OCI-LY3 (cell line): ENCODE measurements around the gene PARD6G.

Experiments
- H2AFZ ChIP-seq: fragments of 200-600, 300-600 bp; shearing (Covaris generic); 2 replicates; pipeline ENCODE4 v1.6.0; 2014; ENCODE audit warnings: antibody characterized with exemption, low read depth, low read length
- H3K27ac ChIP-seq: fragments of 200-600, 300-600 bp; sonication (generic); 2 replicates; pipeline ENCODE4 v1.5.1; 2014; ENCODE audit warnings: mild to moderate bottlenecking, low read length, moderate library complexity, mixed read lengths
- H3K27me3 ChIP-seq: fragments of 200-600, 300-600 bp; sonication (generic); 2 replicates; pipeline ENCODE4 v1.6.1; 2014; ENCODE audit warnings: low read depth, low read length, mixed read lengths
- H3K36me3 ChIP-seq: fragments of 200-600, 300-600 bp; sonication (generic); replicated peaks from 2 replicates; pipeline ENCODE3; 2014; ENCODE audit warnings: low read depth, low read length, mixed read lengths
- H3K4me1 ChIP-seq: fragments of 300-600, 200-600 bp; sonication (generic); 2 replicates; pipeline ENCODE4 v1.6.1; 2014; ENCODE audit warnings: low read length, mixed read lengths
- H3K4me2 ChIP-seq: fragments of 200-600, 300-600 bp; sonication (generic); 2 replicates; pipeline ENCODE4 v1.6.1; 2014; ENCODE audit warnings: low read length, mixed read lengths
- H3K4me3 ChIP-seq: fragments of 300-600, 200-600 bp; sonication (generic); 2 replicates; pipeline ENCODE4 v1.5.1; 2014; ENCODE audit warnings: antibody characterized with exemption, mild to moderate bottlenecking, low read length, moderate library complexity
- H3K79me2 ChIP-seq: fragments of 300-600, 200-600 bp; shearing (Covaris generic); 2 replicates; pipeline ENCODE4 v1.6.1; 2014; ENCODE audit warnings: mild to moderate bottlenecking, low read length, mixed read lengths
- H3K9ac ChIP-seq: fragments of 300-600, 200-600 bp; shearing (Covaris generic); 2 replicates; pipeline ENCODE4 v1.6.0; 2014; ENCODE audit warnings: mild to moderate bottlenecking, low read length, moderate library complexity
- H3K9me3 ChIP-seq: fragments of 200-600, 300-600 bp; shearing (Covaris generic); 2 replicates; pipeline ENCODE4 v1.6.1; 2014; ENCODE audit warnings: low read length, mixed read lengths; ENCODE audit not compliant: insufficient read depth
- H4K20me1 ChIP-seq: fragments of 200-600, 300-600 bp; sonication (generic); 2 replicates; pipeline ENCODE4 v1.6.1; 2016; ENCODE audit warnings: low read length, mixed read lengths; ENCODE audit not compliant: insufficient read depth
- CTCF ChIP-seq: fragments of 200-600, 300-600 bp; sonication (generic); IDR thresholded peaks from 2 replicates; pipeline ENCODE4 v1.5.1; 2014; ENCODE audit warnings: antibody characterized with exemption, low read length, low read depth
- EZH2phosphoT487 ChIP-seq: fragments of 200-600 bp; shearing (Covaris generic); IDR thresholded peaks from 2 replicates; pipeline ENCODE4 v1.6.1; 2018; ENCODE audit warnings: antibody characterized with exemption, mixed run types, low read depth

Gene PARD6G

GRCh38 chr18:80190311-80190710, 57.0 kb downstream of the PARD6G start:
- peaks cover 69% of the 10 kb centered on the region for H3K27me3 ChIP-seq
- H3K9ac ChIP-seq = no peak overlapping the region
- 0 out of 2 replicates have a peak, but pooled peaks cover 7% of the 10 kb centered on the region for H3K9me3 ChIP-seq
- TF ChIP-seq CTCF (no peak), EZH2phosphoT487 (no peak)
- no peak overlapping the region for H3K27ac ChIP-seq
- H3K4me2 ChIP-seq = no peak overlapping the region
- H4K20me1 ChIP-seq = peaks cover 26% of the 10 kb centered on the region; the same call in 1 of the 2 replicates
- no peaks in the 10 kb centered on the region for H3K79me2 ChIP-seq
- no peak overlapping the region for H2AFZ ChIP-seq
- peaks cover 6% of the 10 kb centered on the region for H3K36me3 ChIP-seq
- no peak overlapping the region for H3K4me3 ChIP-seq
- peaks cover 22% of the 10 kb centered on the region for H3K4me1 ChIP-seq

GRCh38 chr18:80189531-80189865, 57.8 kb downstream of the PARD6G start:
- Histone ChIP-seq H3K4me1 (peaks cover 22% of the 10 kb centered on the region), H4K20me1 (peaks cover 26% of the 10 kb centered on the region; the same call in 1 of the 2 replicates), H3K36me3 (peaks cover 6% of the 10 kb centered on the region), H3K9ac (no peak overlapping the region), H2AFZ (no peak overlapping the region), H3K27ac (no peak overlapping the region), H3K79me2 (no peaks in the 10 kb centered on the region), H3K4me2 (no peak overlapping the region), H3K4me3 (no peak overlapping the region), H3K27me3 (peaks cover 66% of the 10 kb centered on the region), H3K9me3 (0 out of 2 replicates have a peak, but pooled peaks cover 7% of the 10 kb centered on the region)
- TF ChIP-seq EZH2phosphoT487 (no peak), CTCF (no peak)

- H3K4me1 ChIP-seq = peaks cover 22% of the 10 kb centered on the region
- H3K9me3 ChIP-seq = 0 out of 2 replicates have a peak, but pooled peaks cover 7% of the 10 kb centered on the region
- peaks cover 66% of the 10 kb centered on the region for H3K27me3 ChIP-seq
- H3K9ac ChIP-seq = no peak overlapping the region
- H3K4me3 ChIP-seq = no peak overlapping the region
- no peak overlapping the region for H3K4me2 ChIP-seq
- H2AFZ ChIP-seq = no peak overlapping the region
- peaks cover 26% of the 10 kb centered on the region; the same call in 1 of the 2 replicates for H4K20me1 ChIP-seq
- peaks cover 6% of the 10 kb centered on the region for H3K36me3 ChIP-seq
- H3K27ac ChIP-seq = no peak overlapping the region
- TF ChIP-seq CTCF (no peak), EZH2phosphoT487 (no peak)
- H3K79me2 ChIP-seq = no peaks in the 10 kb centered on the region
Measured at GRCh38 chr18:80188643-80189530, 58.4 kb downstream of the PARD6G start.

GRCh38 chr18:80187956-80188642, 59.2 kb downstream of the PARD6G start:
- Histone ChIP-seq H2AFZ (no peak overlapping the region), H3K4me2 (no peak overlapping the region), H3K9ac (no peak overlapping the region), H3K4me1 (peaks cover 22% of the 10 kb centered on the region), H3K4me3 (no peak overlapping the region), H3K36me3 (peaks cover 3% of the 10 kb centered on the region), H3K79me2 (no peaks in the 10 kb centered on the region), H3K27ac (no peak overlapping the region), H3K27me3 (peaks cover 65% of the 10 kb centered on the region), H3K9me3 (0 out of 2 replicates have a peak, but pooled peaks cover 6% of the 10 kb centered on the region), H4K20me1 (peaks cover 26% of the 10 kb centered on the region; the same call in 1 of the 2 replicates)
- no peak for TF ChIP-seq EZH2phosphoT487
- TF ChIP-seq CTCF = no peak
